HG03175 (cell line): ENCODE results near the gene TREH.

ENCODE experiments used
- ATAC-seq: cut with Tn5 transposase; IDR thresholded peaks from one replicate; pipeline ENCODE4 v1.9.1; 2021; ENCODE audit warnings: mild to moderate bottlenecking, moderate library complexity; ENCODE audit not compliant: unreplicated experiment

Gene TREH

DNA sequence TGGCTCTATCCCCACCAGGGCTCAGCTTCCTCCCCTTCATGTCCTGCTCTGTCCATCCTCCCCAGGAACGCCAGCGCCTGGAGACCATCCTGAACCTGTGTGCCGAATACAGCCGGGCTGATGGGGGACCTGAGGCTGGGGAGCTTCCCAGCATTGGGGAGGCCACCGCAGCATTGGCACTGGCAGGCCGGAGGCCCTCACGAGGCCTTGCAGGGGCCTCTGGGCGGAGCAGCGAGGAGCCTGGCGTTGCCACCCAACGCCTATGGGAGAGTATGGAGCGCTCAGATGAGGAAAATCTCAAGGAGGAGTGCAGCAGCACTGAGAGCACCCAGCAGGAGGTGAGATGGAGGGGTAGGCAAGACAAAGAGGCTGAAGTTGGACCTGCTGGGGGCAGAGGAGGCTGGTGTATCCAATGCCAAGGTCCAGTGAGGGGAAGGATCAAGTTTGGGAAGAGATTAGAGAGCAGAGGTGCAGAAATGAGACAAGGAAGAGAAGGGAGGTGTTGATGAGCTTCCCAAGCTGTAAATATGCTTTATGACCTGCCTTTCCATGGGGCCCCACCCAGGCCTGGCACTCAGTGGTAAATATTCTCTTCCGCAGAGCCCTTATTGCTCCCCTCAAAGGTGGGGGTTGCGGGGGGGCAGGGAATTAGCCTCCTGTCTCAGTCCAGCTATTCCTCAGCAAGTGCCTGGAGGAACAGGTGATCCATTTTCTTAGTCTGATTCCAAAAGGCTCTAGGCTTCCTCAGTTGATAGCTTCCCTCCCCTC, 48.1 kb downstream of the TREH start:
- ATAC-seq = no peak

DNA sequence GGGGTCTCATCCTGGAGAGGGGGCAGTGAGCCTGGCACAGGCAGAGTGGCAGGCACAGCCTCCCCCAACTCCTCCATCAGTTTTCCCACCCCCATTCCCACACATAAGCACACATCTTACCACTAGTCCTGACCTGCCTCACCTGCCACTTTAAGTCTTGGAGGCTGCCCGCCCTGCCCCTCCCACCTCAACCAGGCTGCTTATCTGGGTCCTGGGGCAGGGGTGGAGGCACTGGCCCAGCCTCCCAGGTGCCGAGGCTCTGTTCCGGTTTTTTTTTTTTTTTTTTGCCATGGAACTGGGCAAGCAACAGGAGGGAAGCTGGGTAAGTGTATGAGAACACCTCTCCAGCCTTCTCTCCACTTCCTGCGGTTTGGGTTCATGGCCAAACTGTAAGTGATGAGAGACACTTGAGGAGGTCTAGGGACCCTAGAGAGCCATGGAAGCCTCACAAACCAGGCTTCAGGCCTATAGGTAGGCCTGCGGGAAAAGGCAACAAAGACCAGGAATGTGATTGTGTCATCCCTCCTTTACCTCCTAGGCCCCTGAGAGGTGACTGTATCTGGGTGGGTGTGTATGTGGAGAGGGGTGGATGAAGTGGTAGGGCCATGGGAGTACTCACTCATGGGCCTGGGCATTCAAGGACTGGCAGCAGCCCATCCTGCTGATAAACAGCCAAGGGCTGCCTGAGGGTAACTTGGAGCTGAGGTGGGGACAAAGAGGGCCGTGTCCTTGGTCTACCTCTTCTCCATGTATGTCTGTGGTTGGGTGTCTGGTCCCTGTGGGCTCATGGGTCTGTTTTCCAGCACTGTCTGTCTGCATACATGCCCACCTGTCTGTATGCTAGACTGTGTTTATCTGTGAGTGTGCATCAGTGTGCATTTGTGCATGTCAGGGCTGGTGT, 49.4 kb downstream of the TREH start:
- no peak for ATAC-seq

- ATAC-seq = no peak
These were observed 50.4 kb downstream of the TREH start for GRCh38 chr11:118628861-118629549.

DNA sequence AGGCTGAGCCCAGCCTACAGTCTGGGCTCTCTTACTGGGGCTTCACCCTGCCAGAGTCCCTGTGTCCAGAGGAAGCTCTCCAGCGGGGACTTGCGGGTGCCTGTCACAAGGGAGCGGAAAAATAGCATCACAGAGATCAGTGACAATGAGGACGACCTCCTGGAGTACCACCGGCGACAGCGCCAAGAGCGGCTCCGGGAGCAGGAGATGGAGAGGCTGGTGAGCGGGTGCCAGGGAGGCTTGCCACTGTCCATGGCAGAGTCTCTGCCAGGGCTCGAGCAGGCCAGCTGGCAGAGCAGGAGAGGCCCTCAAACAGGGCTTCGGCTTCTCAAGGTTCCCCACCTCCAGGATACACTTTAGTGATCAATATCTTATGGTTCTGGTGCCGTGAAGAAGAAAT, 51.0 kb downstream of the TREH start:
- no peak for ATAC-seq

- no peak for ATAC-seq
These were observed 51.4 kb downstream of the TREH start for GRCh38 chr11:118628031-118628430.

- ATAC-seq = no peak
These were observed 51.9 kb downstream of the TREH start for GRCh38 chr11:118627566-118627965.

GRCh38 chr11:118625976-118626375, 53.5 kb downstream of the TREH start:
- no peak for ATAC-seq

GRCh38 chr11:118625036-118625690, 54.3 kb downstream of the TREH start:
- no peak for ATAC-seq

- ATAC-seq = no peak
These were observed 56.2 kb downstream of the TREH start for GRCh38 chr11:118623269-118623655.

GRCh38 chr11:118622376-118623268, 56.8 kb downstream of the TREH start:
- no peak for ATAC-seq

DNA sequence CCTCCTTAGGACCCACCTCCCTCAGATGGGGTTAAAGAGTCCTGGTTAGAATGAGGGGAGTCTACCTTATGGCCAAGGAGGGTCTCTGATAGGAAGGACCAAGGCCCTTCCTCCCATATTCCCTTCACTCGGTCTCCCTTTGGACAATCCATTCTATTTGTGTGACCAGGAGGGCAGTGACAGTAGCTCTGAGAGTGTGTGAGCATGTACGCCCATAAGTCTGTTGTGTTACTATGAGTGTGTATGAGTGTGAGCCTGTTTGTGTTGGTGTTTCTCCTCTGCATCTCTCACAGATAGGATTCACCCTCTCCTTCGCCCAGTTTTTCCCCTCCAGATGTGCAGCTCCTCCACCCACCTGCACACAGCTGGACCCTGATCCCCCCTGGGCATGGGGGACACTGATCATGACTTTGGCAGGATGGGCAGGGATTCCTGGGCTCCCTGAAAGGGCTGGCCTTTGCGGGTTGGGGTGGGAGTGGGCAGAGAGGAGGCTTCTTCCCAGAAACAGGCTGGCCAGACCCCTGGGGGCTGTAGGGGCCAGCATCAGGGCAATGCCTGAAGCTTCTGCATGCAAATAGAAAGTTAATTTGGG, 57.6 kb downstream of the TREH start:
- ATAC-seq = no peak

DNA sequence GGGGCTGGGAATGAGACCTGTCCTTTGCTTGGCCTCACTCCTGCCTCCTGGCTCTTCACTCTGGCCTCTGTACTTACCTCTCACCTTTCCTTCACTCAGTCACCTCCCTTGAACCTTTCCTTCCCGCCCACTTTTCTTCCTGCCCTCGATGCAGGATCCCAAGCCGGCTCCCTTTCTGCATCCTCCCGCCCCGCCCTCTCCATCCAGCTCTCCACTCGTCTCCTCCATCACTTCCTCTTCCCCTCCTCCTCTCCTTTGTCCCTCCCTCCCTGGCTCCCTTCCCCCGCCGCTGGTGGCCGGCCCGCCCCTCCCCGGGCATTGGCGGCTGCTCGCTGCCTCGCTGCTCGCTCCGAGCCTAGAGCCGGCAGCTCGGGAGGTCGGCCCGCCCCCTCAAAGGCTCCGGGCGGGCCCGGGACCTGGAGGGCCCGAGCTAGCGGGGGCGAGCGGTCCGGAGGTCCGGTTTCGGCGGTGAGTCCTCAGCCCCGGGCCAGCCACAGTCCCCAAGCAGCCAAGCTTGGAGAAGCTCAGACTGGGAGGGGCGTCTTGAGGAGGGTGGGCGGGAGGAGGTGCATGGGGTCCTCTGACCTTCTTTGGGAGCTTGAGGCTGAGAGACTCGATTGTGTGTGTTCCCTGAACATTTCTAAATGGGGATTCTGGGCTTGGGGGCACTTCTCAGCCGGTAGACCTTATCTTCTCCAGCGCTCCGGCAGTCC, 58.2 kb downstream of the TREH start:
- no peak for ATAC-seq

DNA sequence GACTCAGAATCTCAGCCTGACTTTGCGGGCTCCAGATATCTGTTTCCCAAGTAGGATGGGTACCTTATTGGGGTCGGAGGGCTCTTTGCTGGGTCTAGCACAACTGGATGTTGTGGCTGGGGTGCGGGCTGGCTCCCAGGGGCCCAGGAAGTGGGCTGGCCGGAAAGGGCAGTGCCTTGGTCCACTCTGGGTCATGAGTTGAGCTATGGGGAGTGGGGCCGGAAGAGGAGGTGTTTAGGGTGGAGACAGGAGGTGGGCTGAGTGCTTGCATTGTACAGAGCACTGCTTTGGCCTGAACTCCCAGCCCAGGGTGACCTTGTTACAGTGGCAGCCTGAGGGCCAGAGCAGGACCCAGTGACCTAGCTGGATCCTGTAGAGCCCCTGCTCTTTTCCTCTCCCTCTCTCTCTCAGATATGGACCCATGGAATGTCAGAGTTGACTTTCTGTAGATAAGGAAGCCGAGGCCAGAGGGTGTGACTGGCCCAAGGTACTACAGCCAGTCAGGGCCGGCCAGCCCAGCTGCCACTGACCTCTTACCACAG, 58.9 kb downstream of the TREH start:
- ATAC-seq = no peak

- ATAC-seq = no peak
These were observed 59.8 kb downstream of the TREH start for GRCh38 chr11:118619444-118620197.

DNA sequence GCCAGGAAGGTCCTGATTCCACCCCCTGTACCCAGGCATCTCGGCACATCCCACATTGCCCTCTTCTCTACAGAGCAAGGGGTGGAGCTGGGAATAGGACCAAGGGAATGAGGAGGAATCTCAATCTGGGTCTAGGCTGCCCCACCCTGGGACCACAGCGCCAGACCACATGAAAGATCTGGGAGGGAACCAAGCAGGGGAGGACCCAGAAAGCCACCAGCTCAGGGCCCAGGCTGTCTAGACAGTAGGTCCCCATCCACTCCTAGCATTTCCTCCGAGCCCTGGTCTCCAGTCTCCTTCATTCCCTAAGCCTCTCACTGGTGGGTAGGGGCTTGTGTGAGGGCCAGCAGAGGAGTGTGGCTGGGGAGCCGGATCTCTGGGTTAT, 60.5 kb downstream of the TREH start:
- ATAC-seq = no peak

DNA sequence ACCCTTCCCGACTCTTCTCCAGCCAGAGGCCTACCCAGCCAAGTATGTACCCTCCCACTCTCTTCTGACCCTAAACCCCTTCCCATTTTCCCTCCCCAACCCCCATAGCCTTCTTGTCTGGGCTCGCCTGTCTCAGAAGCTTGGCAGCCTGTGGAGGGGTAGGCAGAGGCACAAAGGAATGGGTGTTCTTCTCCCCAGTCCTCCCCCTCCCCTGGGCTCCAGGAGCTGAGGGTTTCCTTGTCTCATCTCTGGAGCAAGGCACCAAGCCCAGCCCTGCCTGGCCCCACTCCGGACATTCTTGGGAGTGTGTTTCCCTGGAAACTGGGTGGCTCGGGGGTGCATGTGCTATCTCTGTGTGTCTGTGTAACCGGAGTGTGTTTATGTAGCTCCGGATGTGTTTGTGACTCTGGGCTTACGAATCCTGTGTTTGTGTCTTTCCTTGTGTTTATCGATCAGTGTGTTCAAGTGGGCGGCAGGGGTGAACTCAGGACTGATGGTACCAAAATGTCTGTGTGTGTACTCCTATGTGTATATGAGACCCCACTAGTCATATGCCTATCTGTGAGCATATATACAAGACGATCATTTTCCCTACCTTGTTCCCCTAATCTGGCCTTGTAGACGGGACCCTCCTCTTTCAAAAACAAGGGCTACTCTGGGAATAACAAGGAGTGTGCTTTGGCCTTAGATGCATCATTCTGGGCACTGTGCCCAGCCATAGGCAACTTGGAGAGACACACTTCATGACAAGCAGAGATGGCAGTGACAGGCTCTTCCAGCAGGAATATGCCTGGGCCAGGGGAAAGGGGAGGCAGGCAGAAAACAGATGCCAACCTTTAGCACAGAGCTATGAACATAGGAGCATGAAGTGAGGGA, 61.1 kb downstream of the TREH start:
- no peak for ATAC-seq

- ATAC-seq = no peak
These were observed 63.5 kb downstream of the TREH start for GRCh38 chr11:118615976-118616371.
